Measurements from ENCODE around the gene USH2A.
A peak's percentile ranks its signal among the peaks of the same experiment; 100 is the strongest.

Gene USH2A

GRCh38 chr1:216119600-216119999 is 303.6 kb downstream of the USH2A start:
- Histone ChIP-seq H3K4me1 (ENCODE audit: insufficient read depth, low read length, poor library complexity, severe bottlenecking) (no peaks in the 10 kb centered on the region), H3K9me3 (ENCODE audit: insufficient read depth, low read depth, low read length) (no peaks in the 10 kb centered on the region), H3K4me2 (ENCODE audit: low read depth, low read length, poor library complexity, severe bottlenecking) (no peak overlapping the region), H3K9ac (ENCODE audit: low read depth, low read length, poor library complexity, severe bottlenecking) (no peak overlapping the region), H3F3A (ENCODE audit: low read depth) (no peaks in the 10 kb centered on the region), H3K27me3 (ENCODE audit: insufficient read depth, low read length, poor library complexity, severe bottlenecking) (no peaks in the 10 kb centered on the region), H3K36me3 (ENCODE audit: insufficient read depth, low read length) (no peaks in the 10 kb centered on the region), H2AFZ (ENCODE audit: low read length) (no peak overlapping the region), H3K4me3 (ENCODE audit: low read length, poor library complexity, severe bottlenecking) (no peak overlapping the region), H3K79me2 (ENCODE audit: insufficient read depth, low read length) (no peaks in the 10 kb centered on the region), H4K20me1 (ENCODE audit: insufficient read depth, low read length, poor library complexity, severe bottlenecking) (no peaks in the 10 kb centered on the region), H3K9me2 (replicated peaks; ENCODE audit: low read depth, low read length) (no peaks in the 10 kb centered on the region)
- TF ChIP-seq CTCF (conservative IDR thresholded peaks at IDR 0.05; ENCODE audit: low read length) (peak; percentile 56), EZH2phosphoT487 (IDR thresholded peaks at IDR 0.05; ENCODE audit: borderline replicate concordance) (no peak)

- Histone ChIP-seq H3F3A (ENCODE audit: low read depth) (no peaks in the 10 kb centered on the region), H2AFZ (ENCODE audit: low read length) (no peak overlapping the region), H3K4me3 (ENCODE audit: low read length, poor library complexity, severe bottlenecking) (no peak overlapping the region), H4K20me1 (ENCODE audit: insufficient read depth, low read length, poor library complexity, severe bottlenecking) (no peaks in the 10 kb centered on the region), H3K4me2 (ENCODE audit: low read depth, low read length, poor library complexity, severe bottlenecking) (no peak overlapping the region), H3K9me3 (ENCODE audit: insufficient read depth, low read depth, low read length) (no peaks in the 10 kb centered on the region), H3K27me3 (ENCODE audit: insufficient read depth, low read length, poor library complexity, severe bottlenecking) (no peaks in the 10 kb centered on the region), H3K9ac (ENCODE audit: low read depth, low read length, poor library complexity, severe bottlenecking) (no peak overlapping the region), H3K4me1 (ENCODE audit: insufficient read depth, low read length, poor library complexity, severe bottlenecking) (no peaks in the 10 kb centered on the region), H3K9me2 (replicated peaks; ENCODE audit: low read depth, low read length) (no peaks in the 10 kb centered on the region), H3K36me3 (ENCODE audit: insufficient read depth, low read length) (no peaks in the 10 kb centered on the region), H3K79me2 (ENCODE audit: insufficient read depth, low read length) (no peaks in the 10 kb centered on the region)
- TF ChIP-seq CTCF (conservative IDR thresholded peaks at IDR 0.05; ENCODE audit: low read length) (no peak), EZH2phosphoT487 (IDR thresholded peaks at IDR 0.05; ENCODE audit: borderline replicate concordance) (no peak)
Observed at GRCh38 chr1:216114180-216114579, 309.1 kb downstream of the USH2A start.

- Histone ChIP-seq H3K9me2 (replicated peaks; ENCODE audit: low read depth, low read length) (no peaks in the 10 kb centered on the region), H3K79me2 (ENCODE audit: insufficient read depth, low read length) (no peaks in the 10 kb centered on the region), H3K4me2 (ENCODE audit: low read depth, low read length, poor library complexity, severe bottlenecking) (no peak overlapping the region), H3K9me3 (ENCODE audit: insufficient read depth, low read depth, low read length) (no peaks in the 10 kb centered on the region), H3K4me1 (ENCODE audit: insufficient read depth, low read length, poor library complexity, severe bottlenecking) (no peaks in the 10 kb centered on the region), H3F3A (ENCODE audit: low read depth) (no peaks in the 10 kb centered on the region), H3K36me3 (ENCODE audit: insufficient read depth, low read length) (no peaks in the 10 kb centered on the region), H3K9ac (ENCODE audit: low read depth, low read length, poor library complexity, severe bottlenecking) (no peak overlapping the region), H4K20me1 (ENCODE audit: insufficient read depth, low read length, poor library complexity, severe bottlenecking) (no peaks in the 10 kb centered on the region), H3K27me3 (ENCODE audit: insufficient read depth, low read length, poor library complexity, severe bottlenecking) (no peaks in the 10 kb centered on the region), H3K4me3 (ENCODE audit: low read length, poor library complexity, severe bottlenecking) (no peak overlapping the region), H2AFZ (ENCODE audit: low read length) (no peak overlapping the region)
- no peak for TF ChIP-seq CTCF (conservative IDR thresholded peaks at IDR 0.05; ENCODE audit: low read length)
- no peak for TF ChIP-seq EZH2phosphoT487 (IDR thresholded peaks at IDR 0.05; ENCODE audit: borderline replicate concordance)
Observed at GRCh38 chr1:216113181-216113580, 310.1 kb downstream of the USH2A start.
